GM12878 (cell line): ENCODE data around the gene AP1B1. TPM values are rescaled to one million over a fixed set of nuclear protein-coding genes. Genes with fewer than 3 reads are reported as not detected.

Source experiments
- ATAC-seq: fragments of 200-7000 bp; cut with Tn5 transposase; 3 replicates; pipeline ENCODE4 v1.9.1; 2020; ENCODE audit warnings: mild to moderate bottlenecking, moderate library complexity
- BruUV-seq: library from RNA; stranded (reverse); fragments of 400-500 nt; replicated peaks from 2 replicates; lab custom pipeline; 2021; lab: Mats Ljungman, UMichigan
- CTCF ChIA-PET: fragments of 300-600 bp; sonication (Branson Sonifier 250); formaldehyde crosslinking; extraction: SDS; loops from one replicate; lab custom pipeline; 2021; ENCODE audit warnings: inconsistent platforms; lab: Yijun Ruan, JAX
- POLR2A ChIA-PET: fragments of 350-600 bp; formaldehyde crosslinking; extraction: SDS; loops from one replicate; lab custom pipeline; 2021; ENCODE audit warnings: inconsistent platforms; lab: Charles Lee
- RAD21 ChIA-PET: fragments of 300-600 bp; sonication (Branson Sonifier 250); formaldehyde crosslinking; loops from one replicate; lab custom pipeline; 2023; ENCODE audit warnings: antibody characterized with exemption; ENCODE audit not compliant: unreplicated experiment; lab: Charles Lee
- SMC1A ChIA-PET: fragments of 300-600 bp; sonication (Branson Sonifier 250); formaldehyde crosslinking; loops from one replicate; lab custom pipeline; 2023; ENCODE audit not compliant: unreplicated experiment, uncharacterized antibody; lab: Charles Lee
- DNase-seq: peaks from one replicate; pipeline ENCODE4 v3.0.0-alpha.2; 2011; ENCODE audit warnings: low read depth, low spot score
- FAIRE-seq: peaks from 3 replicates; lab custom pipeline; 2011; peaks lifted over from hg19 to GRCh38; lab: Jason Lieb, UNC
- H2AFZ ChIP-seq: 2 replicates; pipeline ENCODE4 v1.6.0; 2011; ENCODE audit warnings: low read depth, low read length, control low read depth; ENCODE audit not compliant: control insufficient read depth
- H3K27ac ChIP-seq: 2 replicates; pipeline ENCODE4 v1.5.1; 2011; ENCODE audit warnings: control low read depth; ENCODE audit not compliant: control insufficient read depth, insufficient read depth
- H3K27me3 ChIP-seq, 2 experiments: replicated peaks in 1 of 2; 2 replicates each; pipeline versions ENCODE4 v1.6.0 to v1.6.1; 2011; ENCODE audit warnings: low read length in 1 of 2; ENCODE audit not compliant: control insufficient read depth in 2 of 2, insufficient read depth in 2 of 2
- H3K36me3 ChIP-seq, 2 experiments: 2 replicates each; pipeline ENCODE4 v1.5.1; 2011; ENCODE audit warnings: low read length in 1 of 2; ENCODE audit not compliant: control insufficient read depth in 2 of 2, insufficient read depth in 2 of 2
- H3K4me1 ChIP-seq: 2 replicates; pipeline ENCODE4 v1.6.1; 2011; ENCODE audit warnings: mild to moderate bottlenecking, low read length, moderate library complexity, mixed read lengths; ENCODE audit not compliant: control insufficient read depth, insufficient read depth
- H3K4me2 ChIP-seq: 2 replicates; pipeline ENCODE4 v1.6.0; 2011; ENCODE audit warnings: control low read depth; ENCODE audit not compliant: control insufficient read depth, insufficient read depth
- H3K4me3 ChIP-seq: fragments of 200-600 bp; sonication (generic); 2 replicates; pipeline ENCODE4 v1.5.1; 2016
- H3K79me2 ChIP-seq: 2 replicates; pipeline ENCODE4 v1.6.0; 2011; ENCODE audit warnings: low read length; ENCODE audit not compliant: control insufficient read depth, insufficient read depth
- H3K9ac ChIP-seq: 2 replicates; pipeline ENCODE4 v1.8.0; 2011; ENCODE audit warnings: low read length, control low read depth, mixed read lengths; ENCODE audit not compliant: control insufficient read depth, insufficient read depth
- H3K9me3 ChIP-seq: replicated peaks from 3 replicates; pipeline ENCODE4 v1.5.1; 2011; ENCODE audit warnings: mild to moderate bottlenecking, low read length; ENCODE audit not compliant: control insufficient read depth, insufficient read depth
- H4K20me1 ChIP-seq: 2 replicates; pipeline ENCODE4 v1.6.0; 2011; ENCODE audit not compliant: control insufficient read depth, insufficient read depth
- CBFB ChIP-seq: IDR thresholded peaks from 2 replicates; pipeline ENCODE4 v1.6.1; 2016; ENCODE audit warnings: antibody characterized with exemption, low read depth
- CREM ChIP-seq: IDR thresholded peaks from 2 replicates; pipeline ENCODE4 v1.6.1; 2014; ENCODE audit warnings: antibody characterized with exemption, low read depth
- E4F1 ChIP-seq: fragments of 450-650 bp; IDR thresholded peaks from 2 replicates; pipeline ENCODE4 v1.6.1; 2018; ENCODE audit warnings: borderline replicate concordance, mild to moderate bottlenecking; ENCODE audit not compliant: partially characterized antibody
- EZH2 ChIP-seq: IDR thresholded peaks from 2 replicates; pipeline ENCODE4 v1.6.1; 2012; ENCODE audit warnings: low read depth, mild to moderate bottlenecking, control low read depth, inconsistent platforms, low read length, borderline replicate concordance; ENCODE audit not compliant: control insufficient read depth
- HCFC1 ChIP-seq: fragments of 150-350 bp; IDR thresholded peaks from 2 replicates; pipeline ENCODE4 v1.6.1; 2014; ENCODE audit warnings: low read length
- IKZF2 ChIP-seq, 2 experiments: fragments of 450-650 bp; IDR thresholded peaks; 2 replicates each; pipeline ENCODE4 v1.6.1; 2017; ENCODE audit warnings: mild to moderate bottlenecking in 2 of 2, moderate library complexity in 2 of 2
- KDM1A ChIP-seq: fragments of 200-600 bp; sonication (generic); IDR thresholded peaks from 2 replicates; pipeline ENCODE4 v1.6.1; 2016; ENCODE audit warnings: borderline replicate concordance
- NKRF ChIP-seq: fragments of 450-650 bp; conservative IDR thresholded peaks from 2 replicates; pipeline ENCODE4 v1.6.1; 2017; ENCODE audit warnings: mild to moderate bottlenecking, moderate library complexity
- NR2C1 ChIP-seq: fragments of 450-650 bp; IDR thresholded peaks from 2 replicates; pipeline ENCODE4 v1.6.1; 2017; ENCODE audit warnings: antibody characterized with exemption, mild to moderate bottlenecking, moderate library complexity
- NR2C2 ChIP-seq: IDR thresholded peaks from 2 replicates; pipeline ENCODE4 v1.6.1; 2011; ENCODE audit warnings: borderline replicate concordance, low read depth; ENCODE audit not compliant: control insufficient read depth, insufficient read length
- PKNOX1 ChIP-seq: fragments of 450-650 bp; IDR thresholded peaks from 2 replicates; pipeline ENCODE4 v1.6.1; 2016; ENCODE audit warnings: mild to moderate bottlenecking
- RFX5 ChIP-seq: IDR thresholded peaks from 2 replicates; pipeline ENCODE4 v1.6.1; 2011; ENCODE audit warnings: low read depth, low read length, improper control_type of control experiment
- SMAD1 ChIP-seq: fragments of 450-650 bp; IDR thresholded peaks from 2 replicates; pipeline ENCODE4 v1.6.1; 2018; ENCODE audit warnings: mild to moderate bottlenecking, low read depth; ENCODE audit not compliant: partially characterized antibody
- SMC3 ChIP-seq: IDR thresholded peaks from 2 replicates; pipeline ENCODE4 v1.6.1; 2011; ENCODE audit warnings: low read length, improper control_type of control experiment, borderline replicate concordance
- WGBS: methylation state at CpG from one replicate; pipeline ENCODE4 v1.1.6; 2016; ENCODE audit warnings: low lambda C conversion rate; ENCODE audit not compliant: insufficient replicate concordance, insufficient coverage; ENCODE audit errors: missing lambda C conversion rate; 5-methylcytosine and 5-hydroxymethylcytosine counted together
- in situ Hi-C: fragments of 300-500 bp; cut with MboI; formaldehyde crosslinking; loops from 9 replicates; pipeline ENCODE4 v1.14.3; 2018; ENCODE audit warnings: mixed read lengths
- intact Hi-C: fragments of 100-400 bp; cut with micrococcal nuclease; formaldehyde crosslinking; loops from one replicate; pipeline ENCODE4 v1.14.2; 2022; ENCODE audit not compliant: unreplicated experiment
- polyA plus RNA-seq, 11 experiments: library from polyadenylated mRNA; depleted of rRNA in 4 of 11; unstranded in 6 of 11; stranded (reverse) in 5 of 11; fragments of >200 nt; fragmentation: Nextera tagmentation in 4 of 11; fragmentation: Illumina TruSeq in 1 of 11; extraction: Ambion mirVana in 4 of 11; extraction: Trizol in 1 of 11; gene quantifications; 1 replicate in 1 of 11; 2 replicates in 10 of 11; pipeline versions ENCODE4 v1.2.1 to v1.2.3, GENCODE V29; 2011 to 2016; ENCODE audit warnings: inconsistent platforms in 2 of 11, missing spikeins in 2 of 11, low read depth in 1 of 11
- total RNA-seq, 4 experiments: library from RNA; depleted of rRNA in 3 of 4; stranded (reverse); fragments of >200 nt in 3 of 4; fragmentation: Illumina TruSeq in 1 of 4; extraction: Trizol in 1 of 4; gene quantifications; 2 replicates each; pipeline versions ENCODE4 v1.2.1 to v1.2.3, GENCODE V29; 2013 to 2021

AP1B1 gene
- total and polyA plus RNA-seq, 10 of the 15 experiments (the other 5 are each of a cell fraction or from before 2014, with no cell fraction given): 2.1 to 98.6 (median 57.8) TPM

GRCh38 chr22:29391546-29391945, 3.2 kb upstream of the AP1B1 start (continued):
- no peak for TF ChIP-seq E4F1

- no peak overlapping the region for H3K4me3 ChIP-seq
- ChIA-PET CTCF (interaction anchor here (1.7 kb wide), 1 partner anchor 163 kb away, joined by 3 read pairs; the partner anchor contains the start of gene THOC5), SMC1A (interaction anchor here (1.0 kb wide), 1 partner anchor 54 kb away, joined by 3 read pairs; no protein-coding TSS in a partner anchor), RAD21 (no interaction called here), POLR2A (no interaction called here)
- ATAC-seq (no peak), DNase-seq (no peak), FAIRE-seq (no peak)
- H3K9ac ChIP-seq: no peak overlapping the region
- no peaks in the 10 kb centered on the region for H3K9me3 ChIP-seq
- H3K79me2 ChIP-seq: peaks cover 33% of the 10 kb centered on the region
- intact Hi-C loops: no loop called here
- H4K20me1 ChIP-seq: no peaks in the 10 kb centered on the region
- H2AFZ ChIP-seq: no peak overlapping the region
- no TSS peak for BruUV-seq
- H3K36me3 ChIP-seq: no peaks in the 10 kb centered on the region
- H3K4me1 ChIP-seq: peaks cover 33% of the 10 kb centered on the region
- in situ Hi-C loops: loop anchor here (10.0 kb wide), 1 partner anchor 695 kb away; the partner anchor contains the start of gene HORMAD2
- no peaks in the 10 kb centered on the region for H3K27me3 ChIP-seq
- 86% methylated on average over 6 of the region's 6 CpGs for WGBS
- no peak overlapping the region for H3K27ac ChIP-seq
- H3K4me2 ChIP-seq: no peak overlapping the region
- no peak for TF ChIP-seq SMC3
- TF ChIP-seq RFX5: no peak
- TF ChIP-seq HCFC1: no peak
- no peak for TF ChIP-seq NKRF
- no peak for TF ChIP-seq CBFB
- no peak for TF ChIP-seq NR2C1
- TF ChIP-seq KDM1A: no peak
- TF ChIP-seq CREM: no peak
- TF ChIP-seq PKNOX1: no peak
- no peak for TF ChIP-seq IKZF2 (IDR thresholded peaks at IDR 0.05)
- TF ChIP-seq SMAD1: no peak
- no peak for TF ChIP-seq NR2C2
- TF ChIP-seq EZH2: no peak
Observed at GRCh38 chr22:29390270-29390669, 1.9 kb upstream of the AP1B1 start.
